Adrenal gland (tissue), 12 donors: ENCODE measurements around the gene TRIM40. TPM values are rescaled to one million over a fixed set of nuclear protein-coding genes. Genes with fewer than 3 reads are reported as not detected.

Experiments used
- DNase-seq, 7 donors: peaks; one replicate each; pipeline ENCODE4 v3.0.0-alpha.2; 2019 to 2020
- H3K27ac ChIP-seq, 5 donors: fragments of 200-600 bp; sonication (generic) in 4 of 5; 1 replicate in 3 of 5; 2 replicates in 2 of 5; pipeline versions ENCODE4 v1.5.1 to v1.8.0; 2016 to 2020; ENCODE audit warnings: mild to moderate bottlenecking in 1 of 5
- H3K27me3 ChIP-seq: fragments of 200-600 bp; 2 replicates; pipeline ENCODE4 v1.8.0; 2021
- H3K36me3 ChIP-seq, 2 donors: fragments of 200-600 bp; replicated peaks in 1 of 2; 1 replicate in 1 of 2; 2 replicates in 1 of 2; pipeline versions ENCODE4 v1.5.1 to v1.8.0; 2018 to 2022
- H3K4me1 ChIP-seq, 2 donors: fragments of 200-600 bp; replicated peaks in 1 of 2; 1 replicate in 1 of 2; 2 replicates in 1 of 2; pipeline versions ENCODE4 v1.5.1 to v1.8.0; 2018 to 2021
- H3K4me3 ChIP-seq, 4 donors: fragments of 200-600 bp; sonication (generic) in 3 of 4; one replicate each; pipeline ENCODE4 v1.5.1; 2016 to 2018
- H3K9me3 ChIP-seq, 3 donors: fragments of 200-600 bp; sonication (generic) in 1 of 3; replicated peaks in 1 of 3; 1 replicate in 2 of 3; 2 replicates in 1 of 3; pipeline versions ENCODE4 v1.5.1 to v1.8.0; 2016 to 2021
- POLR2A ChIP-seq, 2 donors: fragments of 450-650 bp; IDR thresholded peaks; one replicate each; pipeline ENCODE4 v1.6.1; 2017; ENCODE audit warnings: antibody characterized with exemption in 2 of 2, mild to moderate bottlenecking in 2 of 2, moderate library complexity in 1 of 2
- WGBS, 4 donors: extraction: QIAGEN DNeasy Blood & Tissue Kit in 2 of 4; methylation state at CpG; one replicate each; pipeline versions ENCODE4 v1.1.5 to v1.1.7; 2013 to 2017; 5-methylcytosine and 5-hydroxymethylcytosine counted together
- intact Hi-C, 2 donors: fragments of 100-400 bp; cut with DNase I; formaldehyde crosslinking; loops; one replicate each; pipeline versions ENCODE4 v1.14.1 to v1.15.0; 2022 to 2023
- polyA plus RNA-seq, 3 donors: library from polyadenylated mRNA; stranded (reverse); fragments of 200-250 nt in 2 of 3; fragments of 350-450 nt in 1 of 3; fragmentation: Illumina TruSeq in 1 of 3; extraction: RNeasy Lipid Tissue Mini Kit (QIAGEN cat#74804) in 1 of 3; gene quantifications; one replicate each; pipeline ENCODE4 v1.2.3, GENCODE V29; 2013 to 2014
- total RNA-seq, 9 donors: library from RNA; depleted of rRNA in 4 of 9; stranded (reverse); fragments of >200 nt in 4 of 9; fragments of 120-200 nt in 1 of 9; fragmentation: NEBNext Ultra II Directional in 1 of 9; extraction: Animal tissue kit (Norgen Biotek cat#: 25700) in 1 of 9; gene quantifications; one replicate each; pipeline versions ENCODE4 v1.1.0 to v1.2.4, GENCODE V29; 2013 to 2023
- TF ChIP-seq, protein P1 (sequence below), 6 experiments: fragments of 450-650 bp in 4 of 6; fragments of 200-600 bp in 2 of 6; sonication (generic) in 1 of 6; IDR thresholded peaks; 1 replicate in 5 of 6; 2 replicates in 1 of 6; pipeline versions ENCODE4 v1.5.1 to v1.8.0; 2016 to 2021; ENCODE audit warnings: antibody characterized with exemption in 6 of 6, mild to moderate bottlenecking in 2 of 6, moderate library complexity in 1 of 6
- donor health status: healthy with polysubstance abuse.
- donor health status: Bipolar disorder and iron deficiency.
- donor health status: DM: yes; HTN: yes; CAD: no.
- donor health status: DM: no; HTN: no; CAD: no.
- donor health status: DM: no; HTN: no; CAD: no.
- donor health status: DM: yes; HTN: yes; CAD: no.

Gene TRIM40
- total and polyA plus RNA-seq, 12 donors = 0.11 to 0.16 TPM; not detected in 10

DNA sequence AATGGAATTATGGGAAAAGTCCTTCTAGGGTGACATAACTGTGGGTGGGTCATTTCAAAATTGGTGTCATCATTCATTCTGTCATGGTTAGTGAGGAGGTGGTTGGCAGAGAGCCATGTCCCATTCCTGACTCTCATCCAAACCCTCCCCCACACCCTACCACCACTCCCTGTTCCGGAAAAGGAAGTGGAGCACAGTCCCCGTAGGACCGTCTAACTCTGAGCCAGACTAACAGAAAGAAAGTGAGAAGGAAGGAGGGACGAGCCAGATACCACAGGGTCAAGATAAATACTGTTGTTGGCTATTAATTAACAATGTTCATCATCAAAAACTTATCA, 20.3 kb downstream of the TRIM40 start:
- WGBS, 4 donors = 24 to 40% (median 33%) methylated on average over 4 of the region's 4 CpGs
- DNase-seq = peak in 6 of 7 donors; percentile 23 to 66 (median 48)
- no peak for TF ChIP-seq POLR2A (IDR thresholded peaks at IDR 0.05)
- TF ChIP-seq, protein P1, sequence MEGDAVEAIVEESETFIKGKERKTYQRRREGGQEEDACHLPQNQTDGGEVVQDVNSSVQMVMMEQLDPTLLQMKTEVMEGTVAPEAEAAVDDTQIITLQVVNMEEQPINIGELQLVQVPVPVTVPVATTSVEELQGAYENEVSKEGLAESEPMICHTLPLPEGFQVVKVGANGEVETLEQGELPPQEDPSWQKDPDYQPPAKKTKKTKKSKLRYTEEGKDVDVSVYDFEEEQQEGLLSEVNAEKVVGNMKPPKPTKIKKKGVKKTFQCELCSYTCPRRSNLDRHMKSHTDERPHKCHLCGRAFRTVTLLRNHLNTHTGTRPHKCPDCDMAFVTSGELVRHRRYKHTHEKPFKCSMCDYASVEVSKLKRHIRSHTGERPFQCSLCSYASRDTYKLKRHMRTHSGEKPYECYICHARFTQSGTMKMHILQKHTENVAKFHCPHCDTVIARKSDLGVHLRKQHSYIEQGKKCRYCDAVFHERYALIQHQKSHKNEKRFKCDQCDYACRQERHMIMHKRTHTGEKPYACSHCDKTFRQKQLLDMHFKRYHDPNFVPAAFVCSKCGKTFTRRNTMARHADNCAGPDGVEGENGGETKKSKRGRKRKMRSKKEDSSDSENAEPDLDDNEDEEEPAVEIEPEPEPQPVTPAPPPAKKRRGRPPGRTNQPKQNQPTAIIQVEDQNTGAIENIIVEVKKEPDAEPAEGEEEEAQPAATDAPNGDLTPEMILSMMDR (IDR thresholded peaks at IDR 0.05) = no peak
- H3K4me1 ChIP-seq = no peaks in the 10 kb centered on the region
- no peak overlapping the region for H3K4me3 ChIP-seq
- no peaks in the 10 kb centered on the region for H3K36me3 ChIP-seq
- intact Hi-C loops = no loop called here
- H3K9me3 ChIP-seq = no peaks in the 10 kb centered on the region
- peak overlapping the region in 1 of 5 donors; percentile 2 for H3K27ac ChIP-seq
- peaks cover 13% of the 10 kb centered on the region for H3K27me3 ChIP-seq

DNA sequence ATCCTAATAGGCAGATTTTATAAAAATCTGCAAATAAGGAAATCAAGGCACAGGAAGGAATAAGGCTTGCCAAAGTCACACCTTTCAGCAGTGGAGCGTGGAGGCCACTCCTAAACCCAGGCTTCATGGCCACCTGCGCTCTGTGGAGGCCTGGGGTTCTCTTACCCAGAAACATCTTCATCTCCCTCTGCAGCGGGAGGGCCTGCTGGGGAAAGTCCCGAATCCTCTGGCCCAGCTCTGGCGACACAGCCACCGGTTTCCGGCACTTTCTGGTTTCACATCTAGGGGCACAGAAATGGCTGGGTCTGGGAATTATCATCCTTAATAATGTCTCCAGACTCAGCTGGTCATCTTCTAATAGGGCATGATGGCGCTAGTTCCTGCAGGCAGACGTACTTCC, 20.8 kb downstream of the TRIM40 start:
- intact Hi-C loops = no loop called here
- Histone ChIP-seq H3K36me3 (no peaks in the 10 kb centered on the region), H3K27me3 (peaks cover 13% of the 10 kb centered on the region), H3K9me3 (no peaks in the 10 kb centered on the region), H3K27ac (peak overlapping the region in 1 of 5 donors; percentile 2), H3K4me3 (no peak overlapping the region), H3K4me1 (no peaks in the 10 kb centered on the region)
- DNase-seq = no peak
- 79 to 89% (median 86%) methylated on average over 9 of the region's 9 CpGs for WGBS, 4 donors
- TF ChIP-seq POLR2A (IDR thresholded peaks at IDR 0.05) = no peak
- TF ChIP-seq, protein P1 (IDR thresholded peaks at IDR 0.05) = no peak

DNA sequence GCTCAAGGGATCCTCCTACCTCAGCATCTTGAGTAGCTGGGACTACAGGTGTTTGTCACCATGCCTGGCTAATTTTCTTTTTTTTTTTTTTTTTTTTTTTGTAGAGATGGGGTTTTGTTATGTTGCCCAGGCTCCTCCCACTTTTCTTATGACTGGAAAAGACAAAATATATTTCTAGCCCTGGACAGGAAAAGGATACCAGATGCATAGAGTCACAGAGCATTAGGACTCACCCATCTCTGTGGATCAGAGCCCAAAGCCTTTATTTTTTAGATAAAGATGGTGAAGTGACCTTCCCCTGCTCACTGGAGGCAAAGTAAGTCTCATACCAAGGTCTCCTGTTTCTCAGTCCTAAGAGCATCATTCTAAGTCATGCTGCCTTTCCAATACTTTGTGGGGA, 21.6 kb downstream of the TRIM40 start:
- Histone ChIP-seq H3K36me3 (no peaks in the 10 kb centered on the region), H3K27ac (no peak overlapping the region), H3K4me3 (no peak overlapping the region), H3K9me3 (no peaks in the 10 kb centered on the region), H3K27me3 (peaks cover 13% of the 10 kb centered on the region), H3K4me1 (no peaks in the 10 kb centered on the region)
- no peak for TF ChIP-seq POLR2A (IDR thresholded peaks at IDR 0.05)
- TF ChIP-seq, protein P1 (IDR thresholded peaks at IDR 0.05) = no peak
- DNase-seq = no peak
- intact Hi-C loops = no loop called here

DNA sequence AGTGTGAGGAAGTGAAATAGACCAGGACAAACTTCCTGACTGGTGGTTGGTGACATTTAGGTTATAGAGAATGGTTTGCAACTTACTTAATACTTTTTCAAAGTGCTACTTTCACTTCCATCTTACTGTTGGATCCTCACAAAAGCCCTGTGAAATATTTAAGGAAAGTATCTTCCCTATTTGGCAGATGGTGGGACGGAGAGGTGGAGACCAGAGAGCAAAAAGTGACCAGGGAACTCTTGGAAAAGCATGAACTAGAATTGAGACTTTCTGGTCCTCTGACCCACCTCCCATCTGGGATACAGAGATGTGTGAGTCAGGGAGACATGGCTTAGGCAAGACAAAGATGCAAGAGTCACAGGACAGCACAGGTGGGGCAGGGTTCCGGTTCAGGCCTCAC, 22.1 kb downstream of the TRIM40 start:
- intact Hi-C loops = no loop called here
- 61 to 88% (median 78%) methylated on average over 2 of the region's 2 CpGs for WGBS, 4 donors
- Histone ChIP-seq H3K4me1 (no peaks in the 10 kb centered on the region), H3K4me3 (no peak overlapping the region), H3K27me3 (peaks cover 13% of the 10 kb centered on the region), H3K27ac (no peak overlapping the region), H3K36me3 (no peaks in the 10 kb centered on the region), H3K9me3 (no peaks in the 10 kb centered on the region)
- no peak for TF ChIP-seq POLR2A (IDR thresholded peaks at IDR 0.05)
- TF ChIP-seq, protein P1 (IDR thresholded peaks at IDR 0.05) = no peak
- no peak for DNase-seq
